GM12891 (cell line): ENCODE results near the gene HDDC3.

ENCODE experiments used
- POLR2A ChIP-seq: IDR thresholded peaks from 2 replicates; pipeline ENCODE4 v1.6.1; 2011; ENCODE audit warnings: low read depth, low read length, control low read depth
- POLR2AphosphoS5 ChIP-seq: IDR thresholded peaks from 2 replicates; pipeline ENCODE4 v1.6.1; 2011; ENCODE audit warnings: low read depth, low read length, control low read depth
- SPI1 ChIP-seq: IDR thresholded peaks from 2 replicates; pipeline ENCODE4 v1.6.1; 2011; ENCODE audit warnings: low read depth, low read length, control low read depth
- TAF1 ChIP-seq: IDR thresholded peaks from 2 replicates; pipeline ENCODE4 v1.6.1; 2011; ENCODE audit warnings: low read depth, low read length, control low read depth

- no peak for TF ChIP-seq POLR2AphosphoS5
- no peak for TF ChIP-seq SPI1
- no peak for TF ChIP-seq POLR2A
- TF ChIP-seq TAF1, result no peak
Measured at GRCh38 chr15:90924375-90924774, 8.0 kb downstream of the HDDC3 start.
